Stimulated activated CD4-positive, alpha-beta T cell treated with anti-CD3 and anti-CD28 coated beads, Interleukin-4, amount 100 ng/mL, for 1 hour (primary cell): ENCODE data around the gene GNPTG.

ENCODE experiments used
- DNase-seq: peaks from one replicate; pipeline ENCODE4 v3.0.0-alpha.2; 2020

GNPTG gene

DNA sequence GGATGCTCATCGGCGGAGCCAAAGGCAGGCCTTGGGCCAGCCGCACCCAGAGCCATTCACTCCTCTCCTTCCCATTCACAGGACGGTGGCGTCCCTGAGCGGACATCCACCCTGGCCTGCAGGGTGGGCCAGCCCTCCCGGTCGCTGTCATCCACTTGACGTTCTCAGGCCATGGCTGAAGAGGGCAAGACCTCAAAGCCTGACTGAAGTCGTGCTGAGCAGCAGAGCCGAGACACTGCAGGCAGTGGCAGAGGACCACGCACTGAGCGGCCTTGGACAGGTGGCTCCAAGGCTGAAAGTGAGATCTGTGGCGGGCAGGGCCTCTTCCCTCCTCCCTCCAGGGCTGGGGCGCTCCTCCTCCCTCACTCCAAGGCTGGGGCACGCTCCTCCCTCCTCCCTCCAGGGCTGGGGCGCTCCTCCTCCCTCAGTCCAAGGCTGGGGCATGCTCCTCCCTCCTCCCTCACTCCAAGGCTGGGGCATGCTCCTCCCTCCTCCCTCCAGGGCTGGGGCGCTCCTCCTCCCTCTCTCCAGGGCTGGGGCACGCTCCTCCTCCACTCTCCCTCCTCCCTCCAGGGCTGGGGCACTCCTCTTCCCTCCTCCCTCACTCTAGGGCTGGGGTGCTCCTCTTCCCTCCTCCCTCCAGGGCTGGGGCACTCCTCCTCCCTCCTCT is 24.1 kb downstream of the GNPTG start:
- no peak for DNase-seq

- no peak for DNase-seq
Observed at GRCh38 chr16:1377406-1378010, 25.8 kb downstream of the GNPTG start.

DNA sequence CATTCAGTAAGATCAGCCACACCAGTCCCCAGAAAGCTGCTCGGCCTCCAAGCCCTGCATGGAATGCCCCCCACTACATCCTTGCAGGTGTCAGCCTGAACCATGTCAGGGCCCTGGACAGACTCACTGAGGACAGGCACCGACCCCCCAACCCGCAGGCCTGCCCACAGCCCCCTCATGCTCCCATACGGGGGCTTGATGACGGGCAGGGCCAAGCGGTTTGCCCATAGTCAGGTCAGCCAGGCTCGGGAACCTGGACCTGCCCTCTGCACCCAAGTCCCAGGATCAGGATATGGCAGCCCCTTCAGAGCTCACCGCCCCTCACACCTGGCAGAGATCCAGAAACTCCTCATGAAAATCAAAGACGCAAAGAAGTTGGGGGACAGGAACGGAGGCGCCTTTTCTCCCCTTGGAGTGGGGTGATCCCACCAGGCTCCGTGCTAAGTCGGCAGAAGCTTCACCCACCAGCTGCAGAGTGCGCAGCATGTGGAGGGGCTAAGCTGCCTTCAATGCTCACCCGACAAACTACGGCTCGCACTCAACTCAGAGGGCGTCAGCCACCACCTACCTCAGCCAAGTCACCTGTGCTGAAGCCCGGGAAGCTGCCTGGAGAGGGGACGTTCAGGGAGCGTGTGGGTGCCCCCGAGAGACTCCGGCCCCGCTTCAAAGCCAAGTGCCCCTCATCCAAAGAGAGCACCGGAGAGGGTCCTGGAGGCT is 26.5 kb downstream of the GNPTG start:
- no peak for DNase-seq

DNA sequence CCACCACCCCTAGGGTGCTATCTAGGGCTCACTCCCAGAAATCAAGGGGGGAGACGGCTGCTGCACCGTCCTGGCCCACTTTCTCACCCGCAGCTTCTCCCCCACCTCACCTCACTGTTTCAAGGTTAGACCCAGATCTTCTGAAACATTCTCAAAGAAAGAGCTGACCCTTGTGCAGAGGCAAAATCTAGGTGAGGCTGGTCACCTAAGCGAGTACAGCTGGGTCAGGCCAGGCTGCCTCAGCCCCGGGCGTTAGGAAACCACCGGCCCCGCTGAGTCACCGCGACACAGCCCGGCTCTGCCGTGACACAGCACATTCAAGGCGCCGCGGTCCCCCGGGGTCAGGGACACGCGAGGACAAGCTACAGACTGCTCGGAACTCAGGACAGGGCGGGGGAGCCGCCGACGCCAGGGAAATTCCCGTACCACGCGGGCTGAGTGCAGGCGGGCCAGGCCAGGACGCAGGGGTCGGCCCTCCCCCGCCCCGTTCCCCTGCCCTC is 27.1 kb downstream of the GNPTG start:
- peak; percentile 78 for DNase-seq

DNA sequence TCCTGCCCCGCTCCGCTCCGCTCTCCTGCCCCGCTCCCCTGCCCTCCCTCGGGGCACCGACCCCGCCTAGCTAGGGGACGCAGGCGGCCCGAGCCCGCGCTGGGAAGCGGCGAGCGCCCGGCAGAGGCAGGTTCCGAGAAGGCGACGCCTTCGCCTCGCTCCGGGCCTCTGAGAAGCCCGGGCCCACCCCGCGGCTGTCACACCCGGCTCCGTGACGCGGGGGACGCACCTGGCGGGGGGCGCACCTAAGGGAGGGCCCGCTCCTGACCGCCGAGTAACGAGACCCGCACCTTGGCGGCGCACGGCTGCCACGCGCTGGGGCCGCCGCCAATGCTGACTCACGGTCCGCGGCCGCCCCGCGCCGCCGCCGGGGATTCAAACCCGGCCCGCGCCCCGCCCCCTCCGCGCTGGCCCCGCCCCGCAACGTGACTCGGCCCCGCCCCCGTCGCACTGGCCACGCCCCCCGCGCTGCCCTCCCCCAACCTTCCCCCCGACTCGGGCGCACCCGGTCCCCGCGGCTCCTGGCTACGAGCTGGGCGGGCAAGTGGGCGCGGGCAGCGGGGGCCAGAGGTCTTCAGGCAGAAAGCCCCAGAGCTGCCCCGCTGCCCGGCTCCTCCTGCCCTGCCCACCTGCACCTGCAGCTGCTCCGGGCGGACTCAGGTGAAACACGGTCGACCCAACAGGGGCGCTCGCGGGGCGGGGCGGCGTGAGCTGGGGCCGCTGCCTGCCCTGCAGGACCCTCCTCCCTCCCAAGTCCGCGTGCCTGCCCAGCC is 27.8 kb downstream of the GNPTG start:
- DNase-seq, result peak; percentile 81

DNA sequence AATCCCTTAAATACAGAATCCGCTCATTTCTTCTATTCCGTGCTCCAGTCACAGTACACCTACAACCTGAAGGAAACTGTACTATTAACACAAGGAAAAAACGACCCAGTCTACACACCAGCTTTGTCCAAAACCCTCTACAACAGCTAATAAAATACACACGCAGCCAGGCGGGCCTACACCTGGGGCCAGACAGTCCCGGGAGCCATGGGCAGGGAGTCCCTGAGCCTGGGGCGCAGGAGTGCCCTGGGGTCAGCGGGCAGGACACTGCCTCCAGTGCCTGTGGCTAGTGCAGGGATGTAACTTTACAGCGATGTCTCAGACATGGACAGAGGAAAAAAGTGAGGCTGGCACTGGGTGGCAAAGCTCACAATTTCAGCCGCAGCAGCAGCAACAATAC is 28.5 kb downstream of the GNPTG start:
- no peak for DNase-seq

- no peak for DNase-seq
Observed at GRCh38 chr16:1381612-1382406, 30.1 kb downstream of the GNPTG start.

GRCh38 chr16:1383556-1383955 is 31.8 kb downstream of the GNPTG start:
- no peak for DNase-seq

- no peak for DNase-seq
Observed at GRCh38 chr16:1385232-1385631, 33.5 kb downstream of the GNPTG start.

- DNase-seq, result no peak
Observed at GRCh38 chr16:1387331-1387730, 35.6 kb downstream of the GNPTG start.

DNA sequence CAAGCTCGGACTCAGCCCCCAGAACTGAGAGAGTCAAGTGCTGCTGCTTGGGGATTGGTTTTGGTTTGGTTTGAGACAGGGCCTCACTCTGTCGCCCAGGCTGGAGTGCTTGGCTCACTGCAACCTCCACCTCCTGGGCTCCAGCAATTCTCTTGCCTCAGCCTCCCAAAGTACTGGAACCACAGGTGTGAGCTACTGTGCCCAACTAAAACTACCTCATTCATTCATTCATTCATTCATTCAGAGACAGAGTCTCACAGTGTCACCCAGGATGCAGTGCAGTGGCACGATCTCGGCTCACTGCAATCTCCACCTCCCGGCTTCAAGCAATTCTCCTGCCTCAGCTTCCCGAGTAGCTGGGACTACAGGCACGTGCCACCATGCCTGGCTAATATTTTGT is 38.0 kb downstream of the GNPTG start:
- DNase-seq, result no peak

- no peak for DNase-seq
Observed at GRCh38 chr16:1390239-1390779, 38.6 kb downstream of the GNPTG start.

- DNase-seq, result no peak
Observed at GRCh38 chr16:1392826-1393225, 41.1 kb downstream of the GNPTG start.

GRCh38 chr16:1393613-1394176 is 42.0 kb downstream of the GNPTG start:
- no peak for DNase-seq

DNA sequence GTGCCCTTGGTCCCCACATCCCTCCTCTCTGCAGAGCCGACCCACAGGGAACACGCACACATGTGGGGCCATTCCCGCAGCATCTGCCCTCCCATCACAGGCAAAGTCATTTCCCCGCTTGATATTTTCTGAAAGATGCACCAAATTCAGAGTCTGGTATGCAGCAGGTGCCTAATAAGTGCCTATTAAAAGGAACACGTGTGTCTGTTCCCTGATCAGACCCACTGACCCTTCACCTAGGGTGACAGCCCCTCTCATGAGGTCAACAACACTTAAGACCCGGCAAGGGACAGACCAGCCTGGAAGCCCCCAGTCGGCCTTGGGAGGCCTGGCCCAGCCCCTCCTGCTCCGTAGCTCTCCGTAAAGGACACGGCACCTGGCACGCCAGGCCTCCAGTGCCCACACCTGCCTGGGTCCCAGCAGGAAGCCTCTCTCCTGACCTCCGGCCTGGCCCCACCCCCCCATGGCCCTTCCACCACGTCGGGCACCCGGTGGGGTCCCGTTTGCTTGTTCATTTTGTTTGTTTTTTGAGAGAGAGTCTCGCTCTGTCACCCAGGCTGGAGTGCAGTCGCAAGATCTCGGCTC is 42.7 kb downstream of the GNPTG start:
- DNase-seq, result no peak

DNA sequence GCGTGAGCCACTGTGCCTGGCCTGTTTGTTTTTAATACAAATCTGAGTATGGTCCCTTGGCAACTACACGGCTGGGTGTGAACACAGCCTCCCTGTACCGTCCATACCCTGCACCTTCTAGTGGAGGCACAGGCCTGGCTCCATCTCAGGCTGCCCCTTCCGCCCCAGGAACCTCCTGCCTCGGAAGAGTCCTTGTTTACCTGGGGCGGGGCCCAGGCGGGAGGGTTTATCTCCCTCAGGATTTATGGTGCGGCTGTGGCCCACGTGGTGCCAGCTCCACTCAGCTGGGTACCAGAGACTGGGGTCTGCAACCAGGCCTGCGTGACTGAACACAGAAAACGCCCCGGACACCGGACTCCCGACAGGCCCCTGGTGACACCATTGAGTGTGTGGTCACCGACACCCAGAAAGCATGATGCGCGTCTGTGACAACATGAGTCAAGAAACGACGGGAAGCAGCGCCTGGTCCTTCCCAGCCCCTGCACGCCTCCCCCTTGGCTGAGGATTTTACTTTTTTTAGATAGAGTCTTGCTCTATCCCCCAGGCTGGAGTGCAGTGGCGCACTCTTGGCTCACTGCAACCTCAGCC is 43.8 kb downstream of the GNPTG start:
- DNase-seq, result no peak

GRCh38 chr16:1397779-1398178 is 46.0 kb downstream of the GNPTG start:
- no peak for DNase-seq

GRCh38 chr16:1398351-1398750 is 46.6 kb downstream of the GNPTG start:
- DNase-seq, result no peak

DNA sequence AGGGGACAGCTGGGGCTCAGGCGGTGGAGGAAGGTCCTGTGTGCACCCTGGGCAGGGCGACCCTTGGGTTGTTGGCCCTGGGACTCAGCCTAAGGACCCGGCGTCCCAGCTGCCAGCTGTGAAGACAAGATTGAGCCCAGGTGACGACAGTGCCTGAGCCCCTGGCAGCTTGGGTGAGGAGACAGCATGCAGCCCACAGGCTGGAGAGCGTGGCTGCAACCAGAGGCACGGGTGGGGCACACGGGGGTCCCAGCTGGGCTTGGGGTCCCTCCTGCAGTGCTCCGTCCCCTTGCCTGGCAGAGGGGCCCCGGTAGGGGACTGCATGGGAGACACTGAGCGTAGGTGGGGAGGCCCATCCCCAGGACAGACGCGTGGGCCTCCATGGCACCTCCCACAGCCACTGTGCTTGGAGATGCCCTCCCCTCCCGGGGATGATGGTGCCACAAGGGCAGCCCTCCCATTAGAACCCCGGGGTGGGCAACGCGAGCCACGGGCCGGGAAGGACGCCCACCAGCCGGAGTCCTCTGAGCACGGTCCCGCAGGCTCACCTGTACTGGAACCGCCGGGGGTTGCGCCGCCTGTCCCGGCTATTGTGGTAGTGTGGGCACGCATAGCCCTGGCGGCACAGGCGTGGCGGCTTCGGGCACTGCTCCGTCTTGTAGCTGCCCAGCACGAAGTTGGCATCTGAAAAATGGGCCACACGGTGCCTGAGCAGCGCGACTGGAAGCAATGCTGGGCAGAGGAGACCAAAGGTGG is 47.3 kb downstream of the GNPTG start:
- no peak for DNase-seq

DNA sequence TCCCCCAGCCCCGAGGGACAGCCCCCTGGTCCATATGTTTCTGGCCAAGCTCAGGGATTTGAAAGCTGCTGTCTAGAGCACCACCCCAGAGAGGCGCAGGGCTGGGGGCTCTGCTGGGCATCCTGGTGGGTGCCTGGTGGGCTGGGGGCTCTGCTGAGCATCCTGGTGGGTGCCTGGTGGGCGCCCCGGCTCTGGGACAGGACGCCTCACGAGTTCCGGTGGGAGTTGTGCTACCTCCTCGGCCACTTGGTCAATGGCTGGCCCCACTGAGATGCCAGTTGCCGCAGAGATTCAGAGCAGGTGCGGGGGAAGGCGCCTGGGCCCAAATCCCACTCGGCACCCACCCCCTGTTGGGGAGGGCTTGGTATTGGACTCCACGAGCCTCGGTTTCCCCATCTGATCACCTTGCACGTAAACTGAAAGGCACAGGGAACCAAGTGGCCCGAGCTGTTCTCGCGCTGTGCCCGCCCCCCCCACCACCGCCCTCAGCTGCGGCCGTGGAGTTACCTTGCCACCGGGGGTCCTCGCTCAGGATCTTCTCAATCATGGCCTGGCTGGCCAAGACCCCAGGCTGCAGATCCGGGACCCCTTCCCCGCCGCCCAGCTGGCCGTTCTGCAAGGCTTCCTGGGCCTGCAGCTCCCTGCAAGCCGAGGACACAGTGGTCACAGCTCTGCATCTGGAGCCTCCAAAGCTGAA is 49.5 kb downstream of the GNPTG start:
- no peak for DNase-seq
